ENCODE measurements around the gene GNG7.
"Not testable (repeated sequence)": the region's sequence is repeated elsewhere in the genome, so short reads cannot be mapped to it uniquely, and the experiment has no call there.

The GNG7 gene

DNA sequence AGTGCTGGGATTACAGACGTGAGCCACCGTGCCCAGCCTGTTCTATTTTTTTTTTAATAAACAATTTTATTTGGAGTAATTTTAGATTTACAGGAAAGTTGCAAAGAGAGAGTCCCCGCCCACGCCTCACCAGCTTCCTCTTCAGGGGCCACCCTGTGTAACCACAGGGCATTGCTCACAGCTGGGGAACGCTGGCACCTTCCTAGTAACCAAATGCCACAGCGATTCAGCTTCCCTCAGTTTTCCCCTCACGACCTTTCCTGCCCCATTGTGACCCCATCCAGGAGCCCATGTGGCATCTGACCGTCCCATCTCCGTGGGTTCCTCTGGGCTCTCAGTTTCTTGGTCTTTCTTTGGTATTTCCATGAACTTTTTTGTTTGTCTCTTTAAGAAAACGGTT lies 83.9 kb downstream of the GNG7 start:
- peak; percentile 38 for DNase-seq

DNA sequence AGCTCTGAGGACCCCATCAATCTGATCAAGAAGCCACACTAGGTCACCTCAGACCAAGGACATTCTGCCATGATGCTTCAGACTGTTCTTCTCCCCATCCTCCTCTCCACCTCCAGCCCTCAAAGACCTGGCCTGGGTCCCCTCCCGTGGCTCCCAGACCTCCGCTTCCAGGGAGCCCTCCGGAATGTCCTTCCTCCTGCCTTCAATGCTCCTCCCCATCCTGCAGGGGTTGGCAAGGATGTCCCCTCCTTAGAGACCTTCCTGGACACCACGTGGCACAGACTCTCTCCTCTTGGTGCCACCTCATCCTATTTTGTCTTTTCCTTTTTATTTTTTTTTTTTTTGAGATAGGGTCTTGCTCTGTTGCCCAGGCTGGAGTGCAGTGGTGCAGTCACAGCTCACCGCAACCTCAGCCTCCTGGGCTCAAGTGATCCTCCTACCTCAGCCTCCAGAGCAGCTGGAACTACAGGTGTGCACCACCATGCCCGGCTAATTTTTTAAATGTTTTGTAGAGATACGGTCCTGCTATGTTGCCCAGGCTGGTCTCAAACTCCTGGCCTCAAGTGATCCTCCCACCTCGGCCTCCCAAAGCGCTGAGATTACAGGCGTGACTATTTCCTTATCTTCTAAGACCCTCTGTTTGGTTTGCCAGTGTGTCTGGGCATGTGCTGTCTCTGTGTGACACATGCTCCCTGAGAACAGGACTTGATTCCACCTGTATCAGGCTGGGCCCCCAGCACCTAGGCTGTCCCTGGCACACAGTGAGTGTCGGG lies 84.9 kb downstream of the GNG7 start:
- no peak for DNase-seq

DNA sequence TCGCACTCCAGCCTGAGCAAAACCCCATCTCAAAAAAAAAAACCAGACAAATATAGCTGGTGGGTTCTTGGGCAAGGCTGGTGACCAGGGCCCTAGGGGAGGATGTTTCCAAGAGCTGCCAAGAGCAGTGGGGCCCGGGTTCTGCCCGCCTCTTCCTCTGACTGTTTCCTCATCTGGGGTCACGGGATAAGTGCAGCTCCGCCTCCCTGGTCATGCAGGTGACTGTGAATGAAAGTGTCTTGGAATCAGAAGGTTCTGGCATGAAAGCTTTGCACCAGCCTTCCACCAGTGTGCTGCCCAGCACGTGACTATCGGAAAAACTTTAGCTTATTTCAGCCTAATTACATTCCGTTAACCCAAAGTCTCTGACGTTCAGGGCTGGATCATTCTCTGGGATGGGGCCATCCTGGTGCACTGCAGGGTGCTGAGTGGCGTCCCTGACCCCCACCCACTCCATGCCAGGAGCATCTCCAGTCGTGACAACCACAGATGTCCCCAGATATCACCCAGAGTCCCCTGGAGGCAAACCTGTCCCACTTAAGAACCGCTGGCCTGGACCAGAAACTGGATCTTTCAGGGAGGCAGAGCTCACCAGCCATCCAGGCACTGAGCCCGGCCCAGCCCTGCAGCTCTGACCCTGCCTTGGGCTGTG lies 85.6 kb downstream of the GNG7 start:
- DNase-seq = no peak

DNA sequence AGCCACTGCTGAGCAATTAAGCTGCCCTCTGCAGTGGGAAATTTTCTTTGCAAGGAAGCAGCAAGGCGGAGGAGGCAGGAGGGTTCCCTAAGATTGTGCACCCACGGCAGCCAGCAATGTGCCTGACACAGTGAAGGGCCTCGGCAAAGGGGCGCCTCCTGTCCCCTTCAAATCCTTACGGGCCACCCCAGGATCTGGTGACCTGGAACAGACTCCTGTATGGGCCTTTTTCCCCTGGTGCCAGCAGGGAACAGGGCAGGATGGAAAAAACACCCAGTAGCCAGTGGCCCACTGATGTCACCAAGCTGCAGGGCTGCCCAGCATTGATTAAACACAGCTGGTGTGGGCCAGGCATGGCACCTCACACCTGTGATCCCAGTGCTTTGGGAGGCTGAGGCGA lies 86.7 kb downstream of the GNG7 start:
- no peak for DNase-seq

DNA sequence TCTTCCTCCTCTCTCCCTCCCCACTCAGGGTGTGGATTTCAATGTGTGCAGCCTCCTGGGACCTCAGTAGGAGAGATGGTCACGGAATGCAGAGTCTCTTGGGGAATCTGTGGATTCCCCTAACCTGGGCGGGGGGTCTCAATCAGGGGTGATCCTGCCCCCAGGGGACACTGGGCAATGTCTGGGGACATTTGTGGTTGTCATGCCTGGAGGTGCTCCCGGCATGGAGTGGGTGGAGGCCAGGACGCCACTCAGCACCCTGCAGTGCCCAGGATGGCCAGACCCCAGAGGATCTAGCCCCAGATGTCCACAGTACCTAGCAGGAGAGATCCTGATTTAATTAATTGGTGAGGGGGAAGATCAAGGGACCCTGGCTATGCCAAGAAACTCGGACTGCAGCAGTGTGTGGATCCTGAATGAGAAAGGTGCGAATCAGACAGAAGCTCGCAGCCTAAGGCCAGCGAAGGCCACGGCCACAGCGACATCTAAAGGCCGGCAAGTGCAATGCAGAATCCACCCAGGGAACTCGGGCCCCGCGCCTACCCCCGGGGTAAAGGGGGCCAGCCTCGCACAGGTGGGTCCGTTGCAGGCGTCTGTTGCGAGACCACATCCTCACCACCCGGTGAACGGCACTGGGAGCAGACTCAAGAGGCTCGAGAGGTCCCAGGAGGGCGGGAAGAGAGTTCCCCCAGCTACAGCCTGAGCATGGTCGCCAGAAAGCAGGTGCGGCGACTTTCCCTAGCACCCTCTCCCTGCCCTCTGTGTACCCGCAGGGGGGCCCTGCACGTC lies 88.8 kb downstream of the GNG7 start:
- peak; percentile 55 for DNase-seq

DNA sequence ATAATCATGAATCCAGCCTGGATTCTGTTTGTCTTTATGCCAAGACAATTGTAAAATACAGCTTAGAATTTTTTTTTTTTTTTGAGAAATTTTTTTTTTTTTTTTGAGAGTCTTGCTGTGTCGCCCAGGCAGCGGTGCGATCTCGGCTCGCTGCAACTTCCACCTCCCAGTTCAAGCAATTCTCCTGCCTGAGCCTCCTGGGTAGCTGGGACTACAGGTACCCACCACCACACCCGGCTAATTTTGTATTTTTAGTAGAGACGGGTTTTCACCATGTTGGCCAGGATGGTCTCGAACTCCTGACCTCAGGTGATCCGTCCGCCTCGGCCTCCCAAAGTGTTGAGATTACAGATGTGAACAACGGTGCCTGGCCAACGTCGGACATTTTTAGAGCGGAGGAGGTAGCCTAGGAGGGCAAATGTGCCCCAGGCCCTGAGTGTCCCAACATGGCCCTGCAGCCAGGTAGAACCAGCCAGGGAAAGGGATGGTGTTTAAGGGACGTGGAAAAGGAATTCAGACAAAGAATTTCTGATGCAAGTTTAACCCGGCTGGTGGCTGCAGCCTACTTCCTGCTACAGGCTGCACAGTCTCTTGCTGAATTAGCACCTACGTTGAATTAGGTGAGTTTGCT lies 89.8 kb downstream of the GNG7 start:
- no peak for DNase-seq

DNA sequence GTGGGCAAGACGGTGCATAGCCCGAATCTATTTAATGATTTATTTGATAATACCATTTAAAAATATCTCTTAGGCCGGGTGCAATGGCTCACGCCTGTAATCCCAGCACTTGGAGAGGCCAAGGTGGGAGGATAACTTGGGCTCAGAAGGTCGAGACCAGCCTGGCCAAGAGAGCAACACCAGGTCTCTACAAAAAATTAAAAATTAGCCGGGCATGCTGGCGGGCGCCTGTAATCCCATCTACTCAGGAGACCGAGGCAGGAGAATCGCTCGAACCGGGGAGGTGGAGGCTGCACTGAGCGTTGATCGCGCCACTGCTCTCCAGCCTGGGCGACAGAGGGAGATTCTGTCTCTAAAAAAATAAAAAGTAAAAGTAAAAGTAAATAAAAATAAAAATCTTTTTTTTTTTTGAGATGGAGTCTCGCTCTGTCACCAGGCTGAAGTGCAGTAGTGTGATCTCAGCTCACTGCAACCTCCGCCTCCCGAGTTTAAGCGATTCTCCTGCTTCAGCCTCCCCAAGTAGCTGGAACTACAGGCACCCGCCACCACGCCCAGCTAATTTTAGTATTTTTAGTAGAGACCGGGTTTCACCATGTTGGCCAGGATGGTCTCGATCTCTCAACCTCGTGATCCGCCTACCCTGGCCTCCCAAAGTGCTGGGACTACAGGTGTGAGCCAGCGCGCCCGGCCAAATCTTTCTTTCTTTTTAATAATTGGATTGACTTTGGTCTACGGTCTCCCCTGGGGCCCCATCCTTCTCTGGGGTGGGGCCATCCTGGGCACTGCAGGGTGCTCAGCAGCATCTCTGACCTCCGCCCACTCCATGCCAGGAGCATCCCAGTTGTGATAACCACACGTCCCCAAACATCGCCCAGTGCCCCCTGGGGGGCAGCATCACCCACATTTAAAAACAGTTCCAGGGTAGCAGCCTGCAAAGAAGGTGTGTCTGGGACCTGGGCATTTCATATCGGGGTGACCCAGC lies 90.7 kb downstream of the GNG7 start:
- DNase-seq = no peak

DNA sequence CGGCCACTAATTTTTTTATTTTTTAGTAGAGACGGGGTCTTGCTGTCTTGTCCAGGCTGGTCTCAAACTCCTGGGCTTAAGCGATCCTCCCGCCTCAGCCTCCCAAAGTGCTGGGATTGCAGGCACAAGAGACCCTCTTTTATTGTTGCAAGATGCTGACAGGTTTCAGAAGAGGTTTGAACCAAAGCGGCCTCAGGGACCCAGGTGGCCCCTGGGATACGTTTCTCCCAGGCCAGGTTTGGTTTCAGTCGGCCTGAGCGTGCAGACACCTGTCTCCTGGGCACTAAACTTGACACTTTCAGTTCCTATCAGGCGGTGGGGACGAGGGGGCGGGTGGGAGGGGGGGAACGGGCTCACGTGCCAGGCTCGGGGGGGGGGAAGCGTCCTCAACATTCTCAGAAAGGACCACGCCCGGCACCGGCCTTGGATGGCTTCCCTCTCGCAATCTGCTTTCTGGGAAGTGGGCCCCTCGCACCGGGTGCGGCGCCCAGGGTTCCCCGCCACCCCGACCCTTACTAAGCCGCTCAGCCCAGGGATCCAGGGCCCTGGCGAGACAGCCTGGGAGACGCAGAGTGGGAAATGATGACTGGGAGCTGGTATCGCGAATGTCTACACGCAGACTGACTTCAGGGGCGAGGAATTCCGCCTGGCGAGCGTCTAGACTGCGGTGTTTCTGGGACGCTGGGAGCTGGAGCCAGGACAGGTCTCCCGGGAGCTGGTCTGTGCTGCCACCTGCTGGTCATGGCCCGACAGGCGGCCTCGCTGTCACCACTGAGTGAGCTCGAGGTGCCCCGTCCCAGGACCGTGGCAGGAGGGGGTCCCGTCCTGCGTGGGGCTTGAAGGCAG lies 91.6 kb downstream of the GNG7 start:
- DNase-seq = peak; percentile 99

DNA sequence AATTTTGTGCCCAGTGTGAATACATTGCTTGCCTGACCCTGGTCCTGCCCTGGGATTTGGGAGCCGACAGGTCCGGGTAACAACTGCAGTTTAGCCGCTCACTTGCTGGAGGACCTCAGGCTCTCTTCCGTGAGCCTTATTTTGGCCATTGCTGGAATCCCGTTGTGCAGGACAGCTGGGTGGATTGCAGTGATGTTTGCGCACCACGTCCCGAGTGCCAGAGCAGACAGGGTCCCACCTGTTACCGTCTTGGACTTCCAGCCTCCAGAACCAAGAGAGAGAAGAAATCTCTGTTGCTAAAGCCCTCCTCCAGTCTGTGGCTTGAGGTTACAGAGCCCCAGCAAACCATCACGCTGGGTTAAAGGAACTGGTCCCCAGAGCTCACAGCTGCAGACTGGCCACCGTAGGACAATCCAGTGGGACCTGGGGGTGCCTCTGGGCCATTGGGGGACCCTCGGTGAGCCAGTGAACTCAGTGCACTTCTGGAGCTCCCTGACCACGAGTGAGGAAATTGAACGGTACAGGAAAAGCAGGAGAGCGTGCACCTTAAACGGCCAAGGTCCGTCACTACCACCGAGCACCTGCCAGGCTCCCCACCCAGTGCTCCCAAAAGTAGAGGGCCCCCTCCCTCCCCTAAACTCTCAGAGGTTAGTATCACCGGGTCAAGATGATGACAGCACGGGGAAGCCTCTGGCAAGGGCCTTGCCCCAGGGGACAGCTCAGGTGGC lies 92.9 kb downstream of the GNG7 start:
- no peak for DNase-seq

DNA sequence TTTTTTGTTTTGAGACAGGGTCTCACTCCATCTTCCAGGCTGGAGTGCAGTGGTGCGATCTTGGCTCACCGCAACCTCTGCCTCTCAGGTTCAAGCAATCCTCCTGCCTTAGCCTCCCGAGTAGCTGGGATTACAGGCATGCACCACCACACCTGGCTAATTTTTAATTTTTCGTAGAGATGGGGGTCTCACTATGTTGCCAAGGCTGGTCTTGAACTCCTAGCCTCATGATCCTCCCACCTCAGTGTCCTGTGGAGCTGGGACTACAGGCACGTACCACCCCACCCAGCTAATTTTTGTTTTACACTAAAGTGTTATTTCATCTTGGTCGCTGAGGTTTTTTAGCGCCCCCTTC lies 93.5 kb downstream of the GNG7 start:
- DNase-seq = not testable (repeated sequence)

DNA sequence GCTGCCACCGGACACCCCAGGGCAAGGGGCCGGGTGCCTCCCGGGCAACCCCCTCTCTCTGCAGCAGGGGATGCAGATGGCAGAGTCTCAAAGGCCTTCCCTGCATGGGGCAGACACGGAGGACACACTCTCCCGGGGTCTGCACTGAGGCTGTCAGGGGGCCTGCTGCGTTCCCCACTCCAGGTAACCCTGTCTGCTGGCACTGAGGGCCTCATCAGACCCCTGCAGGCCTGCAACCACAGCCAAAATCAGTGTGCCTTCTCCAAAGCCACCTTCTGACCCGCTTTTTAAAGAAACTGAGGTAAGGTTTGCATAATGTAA lies 93.9 kb downstream of the GNG7 start:
- DNase-seq = no peak

DNA sequence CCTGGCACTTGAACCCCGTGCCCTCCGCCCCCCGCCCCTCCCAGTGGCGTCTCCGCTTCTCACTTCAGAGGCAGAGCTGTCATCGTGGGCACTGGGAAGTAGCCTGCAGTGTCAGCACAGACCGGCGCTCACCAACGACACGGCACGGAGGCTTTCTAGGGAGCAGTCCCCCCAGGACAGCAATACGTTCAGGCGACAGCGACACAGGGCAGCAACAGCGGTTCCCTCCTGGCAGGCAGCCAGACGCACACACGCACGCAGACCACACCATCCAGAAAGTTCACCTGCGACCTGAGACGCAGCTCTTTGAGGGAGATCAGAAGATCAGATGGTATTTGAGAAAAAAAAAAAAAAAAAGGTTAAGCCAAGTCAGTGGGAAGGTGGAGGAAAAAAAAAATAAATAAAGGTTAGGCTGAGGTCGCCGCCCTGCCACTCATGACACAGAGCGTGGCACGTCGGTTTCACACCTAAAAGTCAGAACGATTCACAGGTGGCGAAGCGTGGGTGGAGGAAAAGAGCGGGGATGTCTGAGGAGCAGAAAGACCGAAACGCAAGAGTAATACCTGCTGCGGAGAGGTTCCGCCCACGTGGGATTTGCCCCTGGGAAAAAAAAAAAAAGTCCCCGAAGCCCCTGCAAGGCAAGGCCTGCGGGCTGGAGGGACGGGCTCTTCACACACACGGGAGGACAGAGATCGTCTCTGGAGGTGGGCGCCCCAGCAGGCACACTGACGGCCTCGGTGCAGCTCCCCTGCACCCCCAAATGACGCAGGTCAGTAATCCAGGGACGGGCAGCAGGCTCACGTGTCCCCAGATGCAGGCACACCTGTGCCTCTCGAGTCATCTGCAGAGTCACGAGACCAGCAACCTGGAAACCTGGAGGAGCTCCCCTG lies 94.5 kb downstream of the GNG7 start:
- DNase-seq = no peak

DNA sequence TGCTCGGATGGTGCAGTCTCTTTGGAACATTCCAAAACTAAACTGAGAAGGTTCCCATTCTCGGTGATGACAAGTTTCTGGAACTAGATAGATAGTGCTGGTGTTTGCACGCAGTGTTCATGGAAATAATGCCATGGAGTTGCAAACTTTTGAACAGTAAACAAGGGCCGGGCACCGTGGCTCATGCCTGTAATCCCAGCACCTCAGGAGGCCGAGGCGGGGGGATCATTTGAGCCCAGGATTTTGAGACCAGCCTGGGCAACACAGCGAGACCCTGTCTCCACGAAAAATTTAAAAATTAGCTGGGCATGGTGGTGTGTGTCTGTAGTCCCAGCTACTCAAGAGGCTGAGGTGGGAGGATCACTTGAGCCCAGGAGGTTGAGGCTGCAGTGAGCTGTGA lies 95.7 kb downstream of the GNG7 start:
- peak; percentile 75 for DNase-seq

DNA sequence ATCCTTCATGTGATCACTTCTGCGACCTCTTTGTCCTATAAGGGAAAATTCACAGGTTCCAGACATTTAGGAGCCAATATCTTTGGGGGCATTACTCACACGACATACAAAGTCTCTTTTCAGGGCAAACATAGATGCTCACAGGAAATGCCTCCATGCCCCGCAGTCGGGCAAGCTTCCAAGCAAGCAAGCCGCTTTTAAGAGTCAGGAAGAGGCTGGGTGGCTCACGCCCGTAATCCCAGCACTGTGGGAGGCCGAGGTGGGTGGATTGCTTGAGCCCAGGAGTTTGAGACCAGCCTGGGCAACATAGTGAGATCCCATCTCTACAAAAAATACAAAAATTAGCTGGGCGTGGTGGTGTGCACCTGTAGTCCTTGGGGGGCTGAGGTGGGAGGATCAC lies 96.6 kb downstream of the GNG7 start:
- DNase-seq = peak; percentile 60

DNA sequence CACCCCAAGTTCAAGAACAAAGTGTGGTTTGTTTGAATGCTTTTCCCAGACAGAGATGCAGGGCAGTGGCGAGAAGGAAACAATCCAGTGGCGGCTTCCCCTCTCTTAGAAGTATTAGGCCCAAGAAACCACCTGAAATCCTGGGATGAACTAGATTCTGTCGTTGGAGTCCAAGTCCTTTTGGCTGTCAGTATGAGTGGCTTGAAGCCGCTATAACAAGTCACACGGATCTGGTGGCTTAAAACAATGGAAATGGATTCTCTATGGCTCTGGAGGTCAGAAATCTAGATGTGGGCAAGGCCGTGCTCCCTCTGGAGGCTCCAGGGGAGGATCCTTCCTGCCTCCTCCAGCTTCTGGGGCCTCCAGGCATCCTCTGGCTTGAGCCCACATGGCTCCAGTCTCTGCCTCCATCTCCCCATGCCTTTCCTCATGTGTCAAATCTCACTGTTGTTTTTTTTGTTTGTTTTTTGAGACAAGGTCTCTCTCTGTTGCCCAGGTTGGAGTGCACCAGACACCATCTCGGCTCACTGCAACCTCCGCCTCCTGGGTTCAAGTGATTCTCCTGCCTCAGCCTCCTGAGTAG lies 97.7 kb downstream of the GNG7 start:
- DNase-seq = no peak

DNA sequence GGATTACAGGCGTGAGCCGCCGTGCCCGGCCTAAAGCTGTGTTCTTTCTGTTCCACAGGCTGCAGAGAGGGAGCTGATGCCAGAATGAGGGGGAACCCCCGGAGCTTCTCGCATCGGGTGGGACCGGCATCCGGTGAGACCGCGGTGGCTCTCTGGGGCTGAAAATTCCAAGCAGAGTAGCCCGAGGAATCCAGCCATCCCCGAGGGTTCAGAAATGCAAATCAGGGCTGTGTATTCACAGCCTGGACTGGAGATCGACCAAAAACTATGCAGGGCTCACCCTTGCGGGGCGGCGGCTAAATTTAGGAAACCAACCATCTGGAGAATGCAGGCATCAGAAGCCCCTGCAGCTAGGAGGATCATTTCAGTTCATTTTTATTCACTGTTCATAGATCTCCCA lies 99.2 kb downstream of the GNG7 start:
- DNase-seq = peak; percentile 98

DNA sequence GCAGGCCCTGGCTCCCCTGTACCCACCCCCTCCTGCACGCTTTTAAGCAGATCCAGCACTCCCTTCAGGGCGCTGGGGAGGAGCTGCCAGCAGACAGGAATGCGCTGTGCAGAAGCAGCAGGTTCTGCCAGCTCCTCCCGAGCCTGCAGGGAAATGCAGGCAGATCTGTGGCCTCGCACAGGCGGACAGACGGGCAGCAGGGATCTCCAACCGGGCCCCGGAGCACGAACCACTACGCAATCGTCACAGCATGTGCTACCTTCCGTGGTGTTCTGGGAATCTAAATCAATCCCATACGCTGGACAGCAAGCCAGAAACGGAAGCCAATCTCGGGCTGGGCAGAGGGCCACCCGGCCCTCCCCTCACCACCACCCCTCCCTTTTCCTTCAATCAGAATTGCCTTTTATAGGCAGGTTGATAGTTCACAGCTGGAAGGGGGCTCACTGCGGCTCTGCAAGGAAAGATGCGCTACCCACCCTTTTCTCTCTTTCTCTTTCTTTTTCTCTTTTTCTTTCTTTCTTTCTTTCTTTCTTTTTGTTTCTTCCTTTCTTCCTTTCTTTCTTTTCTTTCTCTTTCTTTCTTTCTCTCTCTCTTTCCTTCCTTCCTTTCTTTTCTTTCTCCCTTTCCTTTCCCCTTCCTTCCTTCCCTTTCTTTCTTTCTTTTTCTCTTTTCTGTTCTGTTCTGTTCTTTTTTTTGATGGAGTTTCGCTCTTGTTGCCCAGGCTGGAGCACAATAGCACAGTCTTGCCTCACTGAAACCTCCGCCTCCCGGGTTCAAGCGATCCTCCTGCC lies 99.9 kb downstream of the GNG7 start:
- DNase-seq = peak; percentile 99

All from fibroblast of skin of scalp (primary cell).